ENCODE data around the gene CCDC73. TPM values are rescaled to one million over a fixed set of nuclear protein-coding genes. Genes with fewer than 3 reads are reported as not detected.
"Not testable (repeated sequence)": the region's sequence is repeated elsewhere in the genome, so short reads cannot be mapped to it uniquely, and the experiment has no call there.

Gene CCDC73
- total RNA-seq, 6 experiments from 2014 or later = 0.18 to 0.44 (median 0.26) TPM

- Histone ChIP-seq H3K9me3 (no peaks in the 10 kb centered on the region), H3K4me3 (no peak overlapping the region), H3K4me1 (peaks cover 0 to 11% (median 0%) of the 10 kb centered on the region in 4 donors), H3K36me3 (no peaks in the 10 kb centered on the region), H3K27me3 (no peaks in the 10 kb centered on the region), H3K27ac (no peak overlapping the region)
- ATAC-seq (no peak), DNase-seq (no peak)
- WGBS (ENCODE audit: insufficient coverage, low coverage, low lambda C conversion rate, missing lambda C conversion rate) = 100% methylated on average over 1 of the region's 1 CpG
- TF ChIP-seq POLR2A (IDR thresholded peaks at IDR 0.05) = no peak
- TF ChIP-seq, protein P1, sequence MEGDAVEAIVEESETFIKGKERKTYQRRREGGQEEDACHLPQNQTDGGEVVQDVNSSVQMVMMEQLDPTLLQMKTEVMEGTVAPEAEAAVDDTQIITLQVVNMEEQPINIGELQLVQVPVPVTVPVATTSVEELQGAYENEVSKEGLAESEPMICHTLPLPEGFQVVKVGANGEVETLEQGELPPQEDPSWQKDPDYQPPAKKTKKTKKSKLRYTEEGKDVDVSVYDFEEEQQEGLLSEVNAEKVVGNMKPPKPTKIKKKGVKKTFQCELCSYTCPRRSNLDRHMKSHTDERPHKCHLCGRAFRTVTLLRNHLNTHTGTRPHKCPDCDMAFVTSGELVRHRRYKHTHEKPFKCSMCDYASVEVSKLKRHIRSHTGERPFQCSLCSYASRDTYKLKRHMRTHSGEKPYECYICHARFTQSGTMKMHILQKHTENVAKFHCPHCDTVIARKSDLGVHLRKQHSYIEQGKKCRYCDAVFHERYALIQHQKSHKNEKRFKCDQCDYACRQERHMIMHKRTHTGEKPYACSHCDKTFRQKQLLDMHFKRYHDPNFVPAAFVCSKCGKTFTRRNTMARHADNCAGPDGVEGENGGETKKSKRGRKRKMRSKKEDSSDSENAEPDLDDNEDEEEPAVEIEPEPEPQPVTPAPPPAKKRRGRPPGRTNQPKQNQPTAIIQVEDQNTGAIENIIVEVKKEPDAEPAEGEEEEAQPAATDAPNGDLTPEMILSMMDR (IDR thresholded peaks at IDR 0.05) = no peak
- intact Hi-C loops (cut with DNase I) = no loop called here
Measured at GRCh38 chr11:32827276-32827675, 32.8 kb upstream of the CCDC73 start.

- H3K9me3 ChIP-seq = no peaks in the 10 kb centered on the region
- H3K36me3 ChIP-seq = no peaks in the 10 kb centered on the region
- TF ChIP-seq, protein P1 (IDR thresholded peaks at IDR 0.05) = no peak
- TF ChIP-seq POLR2A (IDR thresholded peaks at IDR 0.05) = no peak
- ATAC-seq (no peak), DNase-seq (no peak)
- intact Hi-C loops (cut with DNase I) = no loop called here
- no peak overlapping the region for H3K27ac ChIP-seq
- H3K4me3 ChIP-seq = no peak overlapping the region
- no peaks in the 10 kb centered on the region for H3K27me3 ChIP-seq
- 35% methylated on average over 3 of the region's 3 CpGs for WGBS (ENCODE audit: insufficient coverage, low coverage, low lambda C conversion rate, missing lambda C conversion rate)
- peaks cover 0 to 5% (median 0%) of the 10 kb centered on the region in 4 donors for H3K4me1 ChIP-seq
Measured at GRCh38 chr11:32826113-32826512, 31.7 kb upstream of the CCDC73 start.

- H3K4me1 ChIP-seq; ATAC-seq; H3K36me3 ChIP-seq; intact Hi-C loops (cut with DNase I); H3K27ac ChIP-seq; DNase-seq; H3K4me3 ChIP-seq; H3K27me3 ChIP-seq; H3K9me3 ChIP-seq: not testable (repeated sequence)
- WGBS (ENCODE audit: insufficient coverage, low coverage, low lambda C conversion rate, missing lambda C conversion rate) = 47% methylated on average over 3 of the region's 3 CpGs
Measured at GRCh38 chr11:32823617-32824016, 29.2 kb upstream of the CCDC73 start.

DNA sequence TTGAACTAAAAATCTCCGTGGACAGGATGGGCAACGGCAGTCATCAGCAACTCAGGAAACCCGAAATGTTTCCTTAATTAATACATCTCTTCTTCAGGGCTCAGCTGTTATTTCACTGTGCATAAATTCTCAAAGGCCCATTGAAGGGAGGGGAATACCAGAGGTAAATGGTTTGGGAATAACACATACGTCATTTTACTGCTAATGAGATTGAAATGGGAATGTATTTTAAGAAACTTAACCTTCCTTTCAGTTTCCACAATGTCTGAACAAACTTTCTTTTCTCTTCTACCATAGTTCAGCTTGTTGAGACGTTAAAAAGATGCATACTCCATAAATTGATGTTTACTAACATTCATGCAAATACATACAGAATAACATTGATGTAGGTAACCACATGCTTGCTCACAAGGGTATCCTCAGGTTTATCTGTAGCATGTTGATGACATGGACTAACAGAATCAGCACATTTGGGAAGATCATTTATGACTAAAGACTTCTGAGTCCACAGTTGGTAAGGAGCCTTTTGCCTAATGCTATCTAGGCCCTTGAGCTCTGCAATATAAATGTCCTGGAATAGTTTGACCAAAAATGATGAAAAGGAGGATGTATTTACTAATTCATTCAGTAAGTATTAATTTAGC, 27.6 kb upstream of the CCDC73 start:
- DNase-seq (no peak), ATAC-seq (no peak)
- no peaks in the 10 kb centered on the region for H3K27me3 ChIP-seq
- TF ChIP-seq, protein P1 (IDR thresholded peaks at IDR 0.05) = no peak
- H3K4me3 ChIP-seq = no peak overlapping the region
- H3K27ac ChIP-seq = no peak overlapping the region
- intact Hi-C loops (cut with DNase I) = no loop called here
- H3K4me1 ChIP-seq = peaks cover 0 to 4% (median 0%) of the 10 kb centered on the region in 4 donors
- H3K36me3 ChIP-seq = no peaks in the 10 kb centered on the region
- no peaks in the 10 kb centered on the region for H3K9me3 ChIP-seq
- 57% methylated on average over 5 of the region's 5 CpGs for WGBS (ENCODE audit: insufficient coverage, low coverage, low lambda C conversion rate, missing lambda C conversion rate)

DNA sequence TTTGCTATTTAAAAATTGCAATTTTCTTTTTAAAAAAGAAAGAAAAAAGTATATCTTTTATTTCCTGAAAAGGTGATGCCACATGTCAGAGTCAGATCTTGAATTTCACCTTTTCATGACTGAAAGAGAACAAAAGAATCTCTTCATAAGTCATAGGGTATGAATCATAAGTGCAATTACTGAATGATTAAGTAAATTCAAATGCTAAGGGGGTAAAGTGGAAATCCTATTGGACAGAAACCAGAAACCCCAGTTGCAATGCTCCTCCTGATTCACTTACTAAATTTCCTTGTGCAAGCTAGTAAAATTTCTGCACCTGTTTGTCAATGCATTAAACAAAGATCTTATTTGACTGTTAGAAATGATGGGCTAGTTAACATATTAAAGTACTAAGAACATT, 27.1 kb upstream of the CCDC73 start:
- Histone ChIP-seq H3K36me3 (no peaks in the 10 kb centered on the region), H3K4me1 (peaks cover 0 to 4% (median 0%) of the 10 kb centered on the region in 4 donors), H3K27me3 (no peaks in the 10 kb centered on the region), H3K27ac (no peak overlapping the region), H3K9me3 (no peaks in the 10 kb centered on the region), H3K4me3 (no peak overlapping the region)
- intact Hi-C loops (cut with DNase I) = no loop called here
- no peak for DNase-seq
- TF ChIP-seq POLR2A (IDR thresholded peaks at IDR 0.05) = no peak
- TF ChIP-seq, protein P1 (IDR thresholded peaks at IDR 0.05) = no peak
- ATAC-seq = no peak

Measured in right lobe of liver (tissue), 6 donors.